ENCODE results near the gene ABLIM1.

- TF ChIP-seq EP300 (conservative IDR thresholded peaks at IDR 0.05; ENCODE audit: poor library complexity, severe bottlenecking): no peak
- no peak for TF ChIP-seq TAF1 (IDR thresholded peaks at IDR 0.05; ENCODE audit: low read depth)
- no peak for TF ChIP-seq EZH2 (IDR thresholded peaks at IDR 0.05; ENCODE audit: borderline replicate concordance, insufficient read depth, low read length, poor library complexity, severe bottlenecking)
- TF ChIP-seq, protein P1, sequence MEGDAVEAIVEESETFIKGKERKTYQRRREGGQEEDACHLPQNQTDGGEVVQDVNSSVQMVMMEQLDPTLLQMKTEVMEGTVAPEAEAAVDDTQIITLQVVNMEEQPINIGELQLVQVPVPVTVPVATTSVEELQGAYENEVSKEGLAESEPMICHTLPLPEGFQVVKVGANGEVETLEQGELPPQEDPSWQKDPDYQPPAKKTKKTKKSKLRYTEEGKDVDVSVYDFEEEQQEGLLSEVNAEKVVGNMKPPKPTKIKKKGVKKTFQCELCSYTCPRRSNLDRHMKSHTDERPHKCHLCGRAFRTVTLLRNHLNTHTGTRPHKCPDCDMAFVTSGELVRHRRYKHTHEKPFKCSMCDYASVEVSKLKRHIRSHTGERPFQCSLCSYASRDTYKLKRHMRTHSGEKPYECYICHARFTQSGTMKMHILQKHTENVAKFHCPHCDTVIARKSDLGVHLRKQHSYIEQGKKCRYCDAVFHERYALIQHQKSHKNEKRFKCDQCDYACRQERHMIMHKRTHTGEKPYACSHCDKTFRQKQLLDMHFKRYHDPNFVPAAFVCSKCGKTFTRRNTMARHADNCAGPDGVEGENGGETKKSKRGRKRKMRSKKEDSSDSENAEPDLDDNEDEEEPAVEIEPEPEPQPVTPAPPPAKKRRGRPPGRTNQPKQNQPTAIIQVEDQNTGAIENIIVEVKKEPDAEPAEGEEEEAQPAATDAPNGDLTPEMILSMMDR (IDR thresholded peaks at IDR 0.05; ENCODE audit: poor library complexity, severe bottlenecking): no peak
- TF ChIP-seq REST (IDR thresholded peaks at IDR 0.05; ENCODE audit: borderline replicate concordance): no peak
- no peak for TF ChIP-seq SMC3 (conservative IDR thresholded peaks at IDR 0.05; ENCODE audit: poor library complexity)
These were observed 166.1 kb downstream of the ABLIM1 start for GRCh38 chr10:114491933-114492332.
